NOMO-1 treated with DMSO at 0.1 percent for 48 hours (cell line): ENCODE results near the gene CGNL1.

ENCODE experiments used
- DNase-seq: peaks from one replicate; lab custom pipeline; 2025; ENCODE audit not compliant: unreplicated experiment; lab: John Stamatoyannopoulos, UW

Gene CGNL1

GRCh38 chr15:57592426-57592825, 216.1 kb downstream of the CGNL1 start:
- DNase-seq = no peak

GRCh38 chr15:57592836-57593420, 216.6 kb downstream of the CGNL1 start:
- DNase-seq = no peak

DNA sequence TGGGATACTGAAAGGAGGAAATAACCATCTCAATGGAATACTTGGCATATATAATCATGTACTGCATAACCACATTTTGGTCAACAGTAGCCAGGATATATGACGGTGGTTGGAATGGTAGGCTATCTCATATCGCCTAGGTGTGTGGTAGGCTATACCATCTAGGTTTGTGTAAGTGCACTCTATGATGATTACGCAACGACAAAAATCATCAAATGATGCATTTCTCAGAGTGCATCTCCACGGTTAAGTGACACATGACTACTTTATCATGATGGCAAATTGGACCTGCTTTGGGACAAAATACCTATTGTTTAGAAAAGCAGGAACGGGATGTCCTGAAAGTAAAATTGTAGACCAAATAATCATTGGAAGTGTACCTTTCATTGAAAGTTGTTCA, 218.2 kb downstream of the CGNL1 start:
- no peak for DNase-seq

DNA sequence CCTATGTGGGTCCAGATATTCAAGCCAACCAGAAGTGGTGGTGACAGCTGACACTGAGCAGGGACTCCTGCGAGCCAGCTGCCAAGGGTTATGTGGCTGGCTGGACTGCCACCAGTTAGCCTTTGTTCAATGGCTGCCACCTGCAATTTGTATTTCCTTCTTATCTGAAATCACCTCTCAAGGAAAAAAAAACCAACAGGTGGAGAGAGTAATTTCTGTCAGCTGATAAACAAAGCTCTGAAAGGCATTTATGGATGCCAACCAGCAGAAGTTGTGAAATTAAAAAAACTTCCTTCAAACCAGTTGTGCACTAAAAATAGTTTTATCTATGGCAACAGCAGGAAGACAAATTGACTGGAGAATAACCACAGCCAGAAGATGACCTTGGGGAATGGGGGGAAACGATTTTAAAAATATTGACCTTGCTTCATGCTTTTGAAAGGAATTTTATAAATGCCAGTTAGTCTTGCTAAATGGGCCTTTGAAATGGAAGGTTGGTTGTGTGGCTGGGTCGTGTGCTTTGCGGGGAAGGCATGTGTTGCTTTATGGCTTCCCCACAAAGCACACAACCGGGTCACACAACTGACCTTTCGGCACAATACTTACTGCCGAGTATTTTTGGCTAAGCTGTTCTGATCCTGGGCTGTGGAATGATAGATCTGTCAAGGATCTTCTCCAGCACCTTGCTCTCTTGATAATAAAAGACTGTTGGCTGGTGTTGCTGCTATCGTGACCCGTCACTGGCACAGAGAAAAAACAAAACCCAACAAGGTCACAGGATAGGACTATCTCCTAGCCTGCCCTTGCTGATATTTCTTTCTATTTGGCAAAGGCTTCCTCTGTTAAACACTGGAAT, 218.9 kb downstream of the CGNL1 start:
- DNase-seq = no peak

- no peak for DNase-seq
These were observed 220.1 kb downstream of the CGNL1 start for GRCh38 chr15:57596301-57596855.

GRCh38 chr15:57596978-57597377, 220.7 kb downstream of the CGNL1 start:
- no peak for DNase-seq

GRCh38 chr15:57597431-57597830, 221.1 kb downstream of the CGNL1 start:
- DNase-seq = no peak

DNA sequence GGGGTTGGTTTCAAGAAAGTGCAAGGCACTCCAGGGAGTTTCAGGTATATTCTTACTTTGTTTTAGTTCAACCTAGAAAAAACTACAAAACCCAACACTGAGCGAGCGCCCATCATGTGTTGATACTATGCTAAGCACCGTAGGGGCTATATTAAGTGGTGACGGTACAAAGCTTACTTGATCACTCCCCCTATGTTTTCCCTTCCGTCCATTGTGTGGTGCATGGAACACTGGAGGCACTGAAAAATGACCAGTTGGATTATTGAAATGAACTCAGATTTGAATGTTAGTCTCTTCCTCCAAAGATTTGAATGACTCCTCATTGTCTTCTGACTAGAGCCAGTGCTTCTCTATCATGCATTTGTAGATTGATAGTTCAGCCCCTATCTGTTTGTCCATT, 222.0 kb downstream of the CGNL1 start:
- no peak for DNase-seq

- DNase-seq = no peak
These were observed 223.0 kb downstream of the CGNL1 start for GRCh38 chr15:57599296-57599810.

- no peak for DNase-seq
These were observed 223.9 kb downstream of the CGNL1 start for GRCh38 chr15:57600197-57600596.
